ENCODE data around the gene BAMBI.

DNA sequence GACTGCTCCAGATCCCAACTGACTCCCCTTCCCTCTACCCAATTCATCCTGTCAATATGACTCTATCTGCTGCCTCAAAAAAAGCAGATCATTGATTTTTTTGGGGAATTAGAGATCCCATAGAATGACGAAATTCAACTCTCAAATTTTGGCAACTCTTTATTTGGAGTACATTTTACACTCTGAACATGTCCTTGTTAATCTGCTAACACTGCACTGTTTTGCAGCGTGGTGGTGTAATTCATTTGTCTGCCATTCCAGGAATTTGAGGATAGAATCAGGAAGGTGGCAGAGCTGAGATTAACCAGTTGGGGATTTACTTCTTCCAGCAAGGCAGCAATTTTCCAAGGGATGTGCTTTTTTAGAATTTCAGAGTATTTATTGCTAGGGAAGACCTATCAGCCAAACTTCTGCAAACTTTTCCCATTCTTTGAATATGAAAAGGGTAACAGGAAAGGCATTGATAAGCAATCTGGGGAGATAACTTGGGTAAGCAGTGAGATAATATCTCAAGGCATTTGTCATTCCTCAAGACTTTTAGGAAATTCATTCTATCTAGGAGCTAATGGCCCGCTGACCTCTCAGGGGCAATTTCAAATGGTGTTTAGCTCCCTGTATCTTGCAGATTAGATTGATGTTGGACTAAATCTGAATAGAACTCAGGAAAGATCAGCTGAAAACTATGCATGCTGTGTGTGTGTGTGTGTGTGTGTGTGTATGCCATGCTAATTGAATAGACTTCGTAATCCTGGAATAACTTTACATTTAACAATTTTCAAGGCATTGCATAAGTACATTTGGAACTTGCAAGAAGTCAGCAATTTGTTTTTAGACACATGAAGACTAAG is 9.7 kb downstream of the BAMBI start:
- TF ChIP-seq CTCF (IDR thresholded peaks at IDR 0.05; ENCODE audit: insufficient read depth, low read depth, low read length) (no peak), EZH2 (IDR thresholded peaks at IDR 0.05; ENCODE audit: insufficient read depth, low read length) (no peak)

All from astrocyte (in vitro differentiated cells and primary cell).